HepG2 (cell line): Measurements from ENCODE around the gene DUS1L. TPM values are rescaled to one million over a fixed set of nuclear protein-coding genes. Genes with fewer than 3 reads are reported as not detected.

Experiments
- ATAC-seq: fragments of 200-7000 bp; cut with Tn5 transposase; 3 replicates; pipeline ENCODE4 v1.9.1; 2020; ENCODE audit warnings: mild to moderate bottlenecking, moderate library complexity
- BruUV-seq: library from RNA; stranded (reverse); fragments of 400-500 nt; replicated peaks from 2 replicates; lab custom pipeline; 2021; lab: Mats Ljungman, UMichigan
- CTCF ChIA-PET: fragments of 300-600 bp; formaldehyde crosslinking; extraction: SDS; loops from one replicate; lab custom pipeline; 2021; ENCODE audit warnings: low total read pairs, inconsistent platforms, low intra/inter-chr PET ratio; lab: Yijun Ruan, JAX
- POLR2A ChIA-PET: fragments of 350-600 bp; sonication (Branson Sonifier 250); formaldehyde crosslinking; loops from one replicate; lab custom pipeline; 2020; ENCODE audit warnings: antibody characterized with exemption, inconsistent platforms; lab: Yijun Ruan, JAX
- DNase-seq: peaks from one replicate; pipeline ENCODE4 v3.0.0-alpha.2; 2015; ENCODE audit warnings: low spot score
- FAIRE-seq: peaks from 3 replicates; lab custom pipeline; 2011; peaks lifted over from hg19 to GRCh38; lab: Jason Lieb, UNC
- H2AFZ ChIP-seq: one replicate; pipeline ENCODE4 v1.6.1; 2011; ENCODE audit warnings: low read length, inconsistent platforms
- H3K27ac ChIP-seq: fragments of 300-600 bp; 3 replicates; pipeline ENCODE4 v1.8.0; 2011; ENCODE audit warnings: mixed run types, mild to moderate bottlenecking, mixed read lengths, low read length, inconsistent platforms; ENCODE audit not compliant: insufficient read depth; ENCODE audit errors: extremely low read length
- H3K27me3 ChIP-seq, 2 experiments: fragments of 200-600 bp in 1 of 2; 2 replicates in 1 of 2; 3 replicates in 1 of 2; pipeline versions ENCODE4 v1.6.0 to v1.8.0; 2011; ENCODE audit warnings: low read length in 2 of 2, mild to moderate bottlenecking in 2 of 2, moderate library complexity in 2 of 2, inconsistent platforms in 1 of 2; ENCODE audit not compliant: insufficient read depth in 2 of 2, control insufficient read depth in 1 of 2
- H3K36me3 ChIP-seq, 2 experiments: fragments of 200-600 bp in 1 of 2; replicated peaks in 1 of 2; 2 replicates in 1 of 2; 3 replicates in 1 of 2; pipeline versions ENCODE4 v1.5.1 to v1.8.0; 2011; ENCODE audit warnings: low read length in 2 of 2, inconsistent platforms in 1 of 2; ENCODE audit not compliant: insufficient read depth in 2 of 2, control insufficient read depth in 1 of 2
- H3K4me1 ChIP-seq: 2 replicates; pipeline ENCODE4 v1.5.1; 2012; ENCODE audit warnings: low read length, inconsistent platforms; ENCODE audit not compliant: insufficient read depth
- H3K4me2 ChIP-seq: 2 replicates; pipeline ENCODE4 v1.6.0; 2011; ENCODE audit warnings: low read depth, low read length, inconsistent platforms
- H3K4me3 ChIP-seq, 3 experiments: fragments of 200-600 bp in 1 of 3; sonication (generic), shearing (Covaris generic) in 1 of 3; replicated peaks in 1 of 3; 2 replicates each; pipeline ENCODE4 v1.5.1; 2011 to 2016; ENCODE audit warnings: low read length in 3 of 3, inconsistent platforms in 2 of 3, low read depth in 2 of 3, mild to moderate bottlenecking in 2 of 3, control low read depth in 1 of 3, mixed read lengths in 1 of 3; ENCODE audit not compliant: insufficient read depth in 1 of 3
- H3K79me2 ChIP-seq: one replicate; pipeline ENCODE4 v1.6.1; 2011; ENCODE audit warnings: low read length, inconsistent platforms; ENCODE audit not compliant: insufficient read depth
- H3K9ac ChIP-seq: 2 replicates; pipeline ENCODE4 v1.6.0; 2011; ENCODE audit warnings: mild to moderate bottlenecking, low read depth, low read length, inconsistent platforms; ENCODE audit not compliant: insufficient read depth
- H3K9me3 ChIP-seq: 2 replicates; pipeline ENCODE4 v1.5.1; 2012; ENCODE audit warnings: mild to moderate bottlenecking, low read length
- H4K20me1 ChIP-seq: 2 replicates; pipeline ENCODE4 v1.6.0; 2011; ENCODE audit warnings: inconsistent platforms, mild to moderate bottlenecking, low read length, moderate library complexity; ENCODE audit not compliant: insufficient read depth
- DNMT3B ChIP-seq: conservative IDR thresholded peaks from 2 replicates; pipeline ENCODE4 v1.6.1; 2016; ENCODE audit warnings: missing biosample characterization, control low read depth
- GABPB1 ChIP-seq: IDR thresholded peaks from 2 replicates; pipeline ENCODE4 v1.6.1; 2016; ENCODE audit warnings: mild to moderate bottlenecking, missing genetic modification reagents, moderate library complexity, missing compliant biosample characterization
- HHEX ChIP-seq: IDR thresholded peaks from 2 replicates; pipeline ENCODE4 v1.6.1; 2016; ENCODE audit warnings: control low read depth
- KDM3A ChIP-seq: IDR thresholded peaks from 2 replicates; pipeline ENCODE4 v1.6.1; 2018; ENCODE audit warnings: low read depth, missing compliant biosample characterization
- KDM5B ChIP-seq: sonication (generic); formaldehyde crosslinking; IDR thresholded peaks from 2 replicates; pipeline ENCODE4 v1.4.0; 2020; ENCODE audit warnings: missing genetic modification reagents, mild to moderate bottlenecking, borderline replicate concordance
- MEF2D ChIP-seq: sonication (generic); formaldehyde crosslinking; IDR thresholded peaks from 2 replicates; pipeline ENCODE4 v1.5.1; 2020; ENCODE audit warnings: mild to moderate bottlenecking, missing genetic modification reagents
- MEIS1 ChIP-seq: sonication (generic); formaldehyde crosslinking; IDR thresholded peaks from 2 replicates; pipeline ENCODE4 v1.9.0; 2021; ENCODE audit warnings: mild to moderate bottlenecking, missing genetic modification reagents, moderate library complexity, borderline replicate concordance
- NFKBIZ ChIP-seq: IDR thresholded peaks from 2 replicates; pipeline ENCODE4 v1.6.1; 2018; ENCODE audit warnings: missing genetic modification reagents, missing compliant biosample characterization
- POLR2AphosphoS5 ChIP-seq: IDR thresholded peaks from 2 replicates; pipeline ENCODE4 v1.6.1; 2012; ENCODE audit warnings: low read depth, low read length
- RBFOX2 ChIP-seq: fragments of 200-400 bp; formaldehyde crosslinking; IDR thresholded peaks from 2 replicates; pipeline ENCODE4 v1.6.1; 2017; ENCODE audit warnings: low read depth, mild to moderate bottlenecking, low read length
- RBM22 ChIP-seq: fragments of 200-400 bp; formaldehyde crosslinking; optimal IDR thresholded peaks from 2 replicates; pipeline ENCODE3; 2017; ENCODE audit warnings: mild to moderate bottlenecking, low read length, moderate library complexity
- RNF219 ChIP-seq: sonication (generic); formaldehyde crosslinking; IDR thresholded peaks from 2 replicates; pipeline ENCODE4 v1.5.0; 2020; ENCODE audit warnings: mild to moderate bottlenecking, missing genetic modification reagents
- SMARCE1 ChIP-seq: fragments of 450-650 bp; IDR thresholded peaks from 2 replicates; pipeline ENCODE4 v1.6.1; 2017; ENCODE audit warnings: borderline replicate concordance
- ZNF160 ChIP-seq: sonication (generic); formaldehyde crosslinking; IDR thresholded peaks from 2 replicates; pipeline ENCODE4 v1.8.0; 2022; ENCODE audit warnings: mild to moderate bottlenecking, inconsistent platforms, missing genetic modification reagents
- ZNF260 ChIP-seq: sonication (generic); formaldehyde crosslinking; IDR thresholded peaks from 2 replicates; pipeline ENCODE4 v1.4.0; 2020; ENCODE audit warnings: missing genetic modification reagents, low read depth, mild to moderate bottlenecking, borderline replicate concordance
- ZNF460 ChIP-seq: sonication (generic); formaldehyde crosslinking; IDR thresholded peaks from 2 replicates; pipeline ENCODE4 v1.5.1; 2020; ENCODE audit warnings: missing genetic modification reagents, mild to moderate bottlenecking, borderline replicate concordance
- ZNF558 ChIP-seq: sonication (generic); formaldehyde crosslinking; IDR thresholded peaks from 2 replicates; pipeline ENCODE4 v1.9.0; 2022; ENCODE audit warnings: mild to moderate bottlenecking, missing genetic modification reagents, borderline replicate concordance
- ZNF737 ChIP-seq: sonication (generic); formaldehyde crosslinking; IDR thresholded peaks from 2 replicates; pipeline ENCODE4 v1.5.0; 2020; ENCODE audit warnings: missing genetic modification reagents, mild to moderate bottlenecking, borderline replicate concordance
- ZNF766 ChIP-seq: sonication (generic); formaldehyde crosslinking; IDR thresholded peaks from 2 replicates; pipeline ENCODE4 v1.5.0; 2020; ENCODE audit warnings: missing genetic modification reagents, borderline replicate concordance
- ZNF816 ChIP-seq: sonication (generic); formaldehyde crosslinking; IDR thresholded peaks from 2 replicates; pipeline ENCODE4 v1.8.0; 2022; ENCODE audit warnings: missing genetic modification reagents, mild to moderate bottlenecking, borderline replicate concordance
- WGBS: methylation state at CpG from one replicate; pipeline ENCODE4 v1.1.6; 2017; ENCODE audit warnings: low lambda C conversion rate; 5-methylcytosine and 5-hydroxymethylcytosine counted together
- in situ Hi-C: cut with HindIII; loops from 2 replicates; pipeline ENCODE4 v1.10.0; 2017; ENCODE audit warnings: low pct_unique_long_range_greater_than_20kb; ENCODE audit not compliant: extremely low pct_ligation_motif_present
- intact Hi-C: fragments of 100-400 bp; cut with micrococcal nuclease; formaldehyde crosslinking; loops from one replicate; pipeline ENCODE4 v1.10.0; 2022; ENCODE audit not compliant: unreplicated experiment
- polyA plus RNA-seq, 8 experiments: library from polyadenylated mRNA; depleted of rRNA in 3 of 8; stranded (reverse) in 7 of 8; unstranded in 1 of 8; fragments of >200 nt; fragmentation: Illumina TruSeq in 4 of 8; extraction: Trizol in 4 of 8; gene quantifications; 2 replicates each; pipeline versions ENCODE4 v1.2.1 to v1.2.3, GENCODE V29; 2011 to 2016; ENCODE audit warnings: low read depth in 4 of 8, missing spikeins in 1 of 8, mixed read lengths in 1 of 8; ENCODE audit not compliant: insufficient read depth in 1 of 8
- total RNA-seq, 5 experiments: library from RNA; depleted of rRNA; stranded (reverse); fragments of >200 nt; fragmentation: Illumina TruSeq; extraction: Trizol; gene quantifications; 2 replicates each; pipeline ENCODE4 v1.2.3, GENCODE V29; 2016; ENCODE audit warnings: low read depth in 1 of 5
- TF ChIP-seq, protein P1 (sequence below): sonication (generic); formaldehyde crosslinking; IDR thresholded peaks from 2 replicates; pipeline ENCODE4 v1.5.0; 2020; ENCODE audit warnings: missing genetic modification reagents

Gene DUS1L
- total and polyA plus RNA-seq, 2 of the 13 experiments (the other 11 are each of a cell fraction or from before 2014, with no cell fraction given): 81.0 to 109 TPM

- peak; percentile 56 for TF ChIP-seq RBFOX2
- TF ChIP-seq RBM22: peak; percentile 33
- no peak for TF ChIP-seq ZNF460 (CRISPR knock-in tag)
- no peak for TF ChIP-seq RNF219
- no peak for TF ChIP-seq KDM3A (CRISPR knock-in tag)
- TF ChIP-seq MEIS1 (CRISPR knock-in tag): no peak
Measured at GRCh38 chr17:82059272-82060000, 6.2 kb downstream of the DUS1L start (continued).

- Histone ChIP-seq H4K20me1 (no peaks in the 10 kb centered on the region), H2AFZ (no peak overlapping the region), H3K9ac (peak overlapping the region; percentile 5; the same call in 1 of the 2 replicates), H3K4me2 (no peak overlapping the region), H3K27me3 (no peaks in the 10 kb centered on the region), H3K4me1 (peaks cover 42% of the 10 kb centered on the region), H3K79me2 (peaks cover 4% of the 10 kb centered on the region), H3K9me3 (no peaks in the 10 kb centered on the region), H3K4me3 (no peak overlapping the region), H3K36me3 (peaks cover 50 to 80% of the 10 kb centered on the region in 2 experiments), H3K27ac (peak overlapping the region; percentile 91)
- BruUV-seq: no TSS peak
- in situ Hi-C loops: no loop called here
- no peak for DNase-seq
- POLR2A ChIA-PET: interaction anchor here (1.0 kb wide), 2 partner anchors 21 to 40 kb away, joined by 4 read pairs; partner anchors contain the start of gene DCXR
- ATAC-seq: no peak
- FAIRE-seq: no peak
- intact Hi-C loops: no loop called here
- CTCF ChIA-PET: no interaction called here
- WGBS: 100% methylated on average over 3 of the region's 10 CpGs
- TF ChIP-seq ZNF816 (no peak), DNMT3B (CRISPR knock-in tag) (no peak), ZNF737 (CRISPR knock-in tag) (no peak), ZNF766 (no peak), RBM22 (peak; percentile 90), KDM5B (no peak), HHEX (no peak), POLR2AphosphoS5 (peak; percentile 36; the same call in 1 of the 2 replicates), ZNF260 (no peak), NFKBIZ (CRISPR knock-in tag) (no peak), SMARCE1 (no peak), ZNF160 (CRISPR knock-in tag) (no peak), ZNF558 (CRISPR knock-in tag) (0 out of 2 replicates have a peak, but pooled peaks have one; percentile 56), MEF2D (CRISPR knock-in tag) (no peak), GABPB1 (CRISPR knock-in tag) (no peak)
- TF ChIP-seq, protein P1, sequence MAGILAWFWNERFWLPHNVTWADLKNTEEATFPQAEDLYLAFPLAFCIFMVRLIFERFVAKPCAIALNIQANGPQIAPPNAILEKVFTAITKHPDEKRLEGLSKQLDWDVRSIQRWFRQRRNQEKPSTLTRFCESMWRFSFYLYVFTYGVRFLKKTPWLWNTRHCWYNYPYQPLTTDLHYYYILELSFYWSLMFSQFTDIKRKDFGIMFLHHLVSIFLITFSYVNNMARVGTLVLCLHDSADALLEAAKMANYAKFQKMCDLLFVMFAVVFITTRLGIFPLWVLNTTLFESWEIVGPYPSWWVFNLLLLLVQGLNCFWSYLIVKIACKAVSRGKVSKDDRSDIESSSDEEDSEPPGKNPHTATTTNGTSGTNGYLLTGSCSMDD (CRISPR knock-in tag): no peak
Measured at GRCh38 chr17:82058855-82059249, 6.8 kb downstream of the DUS1L start.
